Fibroblast of lung (primary cell): ENCODE results near the gene ICAM2. TPM values are rescaled to one million over a fixed set of nuclear protein-coding genes. Genes with fewer than 3 reads are reported as not detected.

Experiments
- DNase-seq, 2 donors: peaks; one replicate each; pipeline versions ENCODE4 v3.0.0 to v3.0.0-alpha.2; 2010; ENCODE audit warnings: low read depth in 2 of 2
- H2AFZ ChIP-seq: 2 replicates; pipeline ENCODE4 v1.5.1; 2012; ENCODE audit warnings: low read length, control low read depth, inconsistent platforms
- H3K27ac ChIP-seq: 2 replicates; pipeline ENCODE4 v1.5.1; 2011; ENCODE audit warnings: low read length, control low read depth; ENCODE audit not compliant: insufficient read depth
- H3K27me3 ChIP-seq: 2 replicates; pipeline ENCODE4 v1.5.1; 2011; ENCODE audit warnings: mild to moderate bottlenecking, low read length; ENCODE audit not compliant: control insufficient read depth, insufficient read depth
- H3K36me3 ChIP-seq: 2 replicates; pipeline ENCODE4 v1.5.1; 2011; ENCODE audit warnings: low read length; ENCODE audit not compliant: control insufficient read depth, insufficient read depth
- H3K4me1 ChIP-seq: 2 replicates; pipeline ENCODE4 v1.5.1; 2011; ENCODE audit warnings: low read length; ENCODE audit not compliant: control insufficient read depth, insufficient read depth; ENCODE audit errors: extremely low read depth
- H3K4me2 ChIP-seq: 2 replicates; pipeline ENCODE4 v1.5.1; 2011; ENCODE audit warnings: low read length, control low read depth; ENCODE audit not compliant: insufficient read depth; ENCODE audit errors: extremely low read depth
- H3K4me3 ChIP-seq, 4 experiments: fragments of 200-600 bp in 1 of 4; sonication (generic) in 1 of 4; replicated peaks in 1 of 4; 2 replicates each; pipeline ENCODE4 v1.5.1; 2011 to 2016; ENCODE audit warnings: low read length in 4 of 4, low read depth in 3 of 4, mild to moderate bottlenecking in 3 of 4, control low read depth in 2 of 4, inconsistent platforms in 1 of 4, mixed read lengths in 1 of 4; ENCODE audit not compliant: insufficient read depth in 1 of 4; ENCODE audit errors: control extremely low read depth in 1 of 4
- H3K79me2 ChIP-seq: 2 replicates; pipeline ENCODE4 v1.5.1; 2012; ENCODE audit warnings: mild to moderate bottlenecking, low read length, inconsistent platforms; ENCODE audit not compliant: control insufficient read depth, insufficient read depth
- H3K9ac ChIP-seq: 2 replicates; pipeline ENCODE4 v1.5.1; 2011; ENCODE audit warnings: mild to moderate bottlenecking, low read length, control low read depth; ENCODE audit not compliant: insufficient read depth
- H3K9me3 ChIP-seq: 2 replicates; pipeline ENCODE4 v1.5.1; 2012; ENCODE audit warnings: low read depth, low read length; ENCODE audit not compliant: control insufficient read depth, insufficient read depth
- H4K20me1 ChIP-seq: 2 replicates; pipeline ENCODE4 v1.5.1; 2011; ENCODE audit warnings: low read length; ENCODE audit not compliant: control insufficient read depth, insufficient read depth; ENCODE audit errors: extremely low read depth
- EZH2 ChIP-seq: IDR thresholded peaks from 2 replicates; pipeline ENCODE4 v1.5.1; 2012; ENCODE audit warnings: low read length, control low read depth, mild to moderate bottlenecking; ENCODE audit errors: missing control alignments
- polyA plus RNA-seq, 2 donors: library from polyadenylated mRNA; depleted of rRNA in 1 of 2; stranded (reverse) in 1 of 2; unstranded in 1 of 2; fragments of >200 nt; gene quantifications; 2 replicates each; pipeline ENCODE4 v1.2.1, GENCODE V29; 2011 to 2012; ENCODE audit warnings: missing spikeins in 1 of 2
- total RNA-seq: library from RNA; depleted of rRNA; stranded (reverse); fragments of >200 nt; gene quantifications from 2 replicates; pipeline ENCODE4 v1.2.1, GENCODE V29; 2014
- TF ChIP-seq, protein P1 (sequence below), 2 donors: IDR thresholded peaks in 1 of 2; conservative IDR thresholded peaks in 1 of 2; 1 replicate in 1 of 2; 2 replicates in 1 of 2; pipeline ENCODE4 v1.5.1; 2011 to 2012; ENCODE audit warnings: low read length in 2 of 2, control low read depth in 1 of 2, inconsistent platforms in 1 of 2, low read depth in 1 of 2, mild to moderate bottlenecking in 1 of 2

The ICAM2 gene
- total and polyA plus RNA-seq, 2 donors (not counting 1 experiment from before 2014, with no cell fraction given), result 1.1 to 3.5 TPM

DNA sequence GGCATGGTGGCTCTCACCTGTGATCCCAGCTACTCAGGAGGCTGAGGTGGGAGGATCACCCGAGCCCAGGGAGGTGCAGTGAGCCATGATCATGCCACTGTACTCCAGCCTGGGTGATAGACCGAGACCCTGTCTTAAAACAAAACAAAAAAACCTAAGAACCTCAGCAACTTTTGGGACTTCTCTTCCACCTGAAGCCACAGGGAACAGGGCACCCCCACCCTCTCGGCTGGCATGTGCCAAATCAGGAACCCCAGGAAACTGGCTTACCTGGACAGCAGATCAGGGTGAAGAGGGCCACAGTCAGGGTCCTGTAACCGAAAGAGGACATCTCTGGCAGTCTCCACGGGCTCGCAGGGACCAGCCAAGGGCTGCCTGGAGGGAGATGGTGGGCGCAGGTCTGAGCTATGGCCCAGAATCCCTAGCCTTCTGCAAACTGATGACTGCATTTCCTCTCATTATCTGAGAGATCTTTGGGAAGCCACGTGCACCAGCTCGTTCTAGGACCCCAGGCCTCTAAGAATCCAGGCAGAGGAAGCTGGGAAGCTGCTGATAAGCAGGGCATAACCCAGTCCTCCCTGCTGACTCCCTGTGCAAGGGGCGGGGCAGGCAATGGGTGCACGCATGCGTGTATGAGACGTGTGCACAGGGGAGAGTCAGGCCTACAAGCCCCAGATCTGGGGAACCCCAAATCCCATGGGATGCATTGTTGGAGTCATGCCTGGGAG, 13.9 kb downstream of the ICAM2 start:
- H3K9me3 ChIP-seq, result no peaks in the 10 kb centered on the region
- no peak overlapping the region for H3K4me2 ChIP-seq
- H3K36me3 ChIP-seq, result no peaks in the 10 kb centered on the region
- peaks cover 2% of the 10 kb centered on the region for H3K4me1 ChIP-seq
- no peaks in the 10 kb centered on the region for H4K20me1 ChIP-seq
- DNase-seq, result no peak
- no peak overlapping the region for H3K4me3 ChIP-seq
- no peak overlapping the region for H3K9ac ChIP-seq
- TF ChIP-seq, protein P1, sequence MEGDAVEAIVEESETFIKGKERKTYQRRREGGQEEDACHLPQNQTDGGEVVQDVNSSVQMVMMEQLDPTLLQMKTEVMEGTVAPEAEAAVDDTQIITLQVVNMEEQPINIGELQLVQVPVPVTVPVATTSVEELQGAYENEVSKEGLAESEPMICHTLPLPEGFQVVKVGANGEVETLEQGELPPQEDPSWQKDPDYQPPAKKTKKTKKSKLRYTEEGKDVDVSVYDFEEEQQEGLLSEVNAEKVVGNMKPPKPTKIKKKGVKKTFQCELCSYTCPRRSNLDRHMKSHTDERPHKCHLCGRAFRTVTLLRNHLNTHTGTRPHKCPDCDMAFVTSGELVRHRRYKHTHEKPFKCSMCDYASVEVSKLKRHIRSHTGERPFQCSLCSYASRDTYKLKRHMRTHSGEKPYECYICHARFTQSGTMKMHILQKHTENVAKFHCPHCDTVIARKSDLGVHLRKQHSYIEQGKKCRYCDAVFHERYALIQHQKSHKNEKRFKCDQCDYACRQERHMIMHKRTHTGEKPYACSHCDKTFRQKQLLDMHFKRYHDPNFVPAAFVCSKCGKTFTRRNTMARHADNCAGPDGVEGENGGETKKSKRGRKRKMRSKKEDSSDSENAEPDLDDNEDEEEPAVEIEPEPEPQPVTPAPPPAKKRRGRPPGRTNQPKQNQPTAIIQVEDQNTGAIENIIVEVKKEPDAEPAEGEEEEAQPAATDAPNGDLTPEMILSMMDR (conservative IDR thresholded peaks at IDR 0.05 in 1 of 2, IDR thresholded peaks at IDR 0.05 in 1 of 2; ENCODE audit: low read depth in 1 of 2, low read length in 2 of 2), result no peak
- TF ChIP-seq EZH2, result no peak
- no peaks in the 10 kb centered on the region for H3K27me3 ChIP-seq
- H3K27ac ChIP-seq, result no peak overlapping the region
- no peaks in the 10 kb centered on the region for H3K79me2 ChIP-seq
- H2AFZ ChIP-seq, result no peak overlapping the region

DNA sequence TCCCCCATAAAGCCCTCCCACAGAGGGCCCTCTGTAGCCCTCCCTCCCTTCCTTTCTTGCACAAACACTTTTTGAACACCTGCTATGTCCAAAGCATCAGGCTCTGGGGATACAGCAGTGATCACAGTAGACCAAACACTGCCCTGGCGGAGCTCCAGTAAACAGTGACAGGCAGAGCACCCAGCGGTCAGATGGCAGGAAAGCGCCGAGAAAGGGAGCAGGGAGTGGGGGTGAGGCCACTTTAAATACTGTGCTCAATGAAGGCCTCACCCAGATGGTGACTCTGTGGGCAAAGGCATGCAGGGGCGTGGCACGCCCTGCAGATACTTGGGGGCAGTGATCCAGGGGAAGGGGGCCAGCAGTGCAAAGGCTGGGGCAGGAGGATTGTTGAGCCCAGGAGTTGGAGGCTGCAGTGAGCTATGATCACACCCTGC, 14.7 kb downstream of the ICAM2 start:
- Histone ChIP-seq H3K4me3 (no peak overlapping the region), H4K20me1 (no peaks in the 10 kb centered on the region), H3K4me1 (peaks cover 2% of the 10 kb centered on the region), H3K4me2 (no peak overlapping the region), H3K79me2 (no peaks in the 10 kb centered on the region), H2AFZ (no peak overlapping the region), H3K27me3 (no peaks in the 10 kb centered on the region), H3K9me3 (no peaks in the 10 kb centered on the region), H3K27ac (no peak overlapping the region), H3K36me3 (no peaks in the 10 kb centered on the region), H3K9ac (no peak overlapping the region)
- no peak for TF ChIP-seq EZH2
- TF ChIP-seq, protein P1 (conservative IDR thresholded peaks at IDR 0.05 in 1 of 2, IDR thresholded peaks at IDR 0.05 in 1 of 2; ENCODE audit: low read depth in 1 of 2, low read length in 2 of 2), result no peak
- no peak for DNase-seq

DNA sequence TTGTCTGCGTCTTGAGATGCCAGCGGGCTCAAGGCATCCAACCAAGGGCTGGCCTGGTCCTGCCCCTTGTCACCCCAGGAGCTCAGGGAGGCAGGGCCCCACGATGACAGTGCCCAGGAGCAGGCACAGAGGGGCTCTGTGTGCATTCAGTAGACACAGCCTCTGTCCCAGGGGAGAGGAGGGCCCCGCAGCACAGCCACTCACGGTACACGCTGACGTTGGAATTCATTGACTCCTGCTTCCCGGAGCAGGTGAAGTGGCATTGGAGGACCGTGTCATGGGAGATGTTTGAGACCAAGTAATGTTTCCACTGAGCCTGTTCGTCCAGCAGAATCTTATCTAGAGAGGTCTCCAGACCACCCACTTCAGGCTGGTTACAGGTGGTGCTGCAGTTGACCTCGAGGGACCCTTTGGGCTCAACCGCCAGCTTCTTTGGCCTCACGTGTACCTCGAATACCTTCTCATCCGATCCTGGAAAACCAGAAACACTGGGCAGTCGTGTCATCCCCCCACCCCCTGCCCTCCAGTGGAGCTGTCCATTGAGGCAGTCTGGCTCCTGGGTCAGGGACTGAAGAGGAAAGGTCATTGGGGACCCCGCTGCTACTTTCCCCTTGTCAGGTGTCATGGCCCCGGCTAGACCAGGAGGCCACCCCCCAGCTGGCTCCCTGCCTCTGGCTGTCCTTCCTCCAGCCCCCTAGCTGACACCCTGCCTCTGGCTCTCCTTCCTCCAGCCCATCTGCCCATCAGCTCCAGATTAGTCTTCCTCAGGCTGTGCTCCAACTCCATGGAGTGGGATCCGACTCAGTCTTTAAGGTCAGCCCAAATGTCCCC, 15.3 kb downstream of the ICAM2 start:
- DNase-seq, result no peak
- H2AFZ ChIP-seq, result no peak overlapping the region
- no peak for TF ChIP-seq EZH2
- TF ChIP-seq, protein P1 (conservative IDR thresholded peaks at IDR 0.05 in 1 of 2, IDR thresholded peaks at IDR 0.05 in 1 of 2; ENCODE audit: low read depth in 1 of 2, low read length in 2 of 2), result no peak
- no peaks in the 10 kb centered on the region for H3K36me3 ChIP-seq
- no peak overlapping the region for H3K9ac ChIP-seq
- H3K79me2 ChIP-seq, result no peaks in the 10 kb centered on the region
- no peaks in the 10 kb centered on the region for H4K20me1 ChIP-seq
- H3K4me2 ChIP-seq, result no peak overlapping the region
- H3K4me3 ChIP-seq, result no peak overlapping the region
- no peak overlapping the region for H3K27ac ChIP-seq
- no peaks in the 10 kb centered on the region for H3K9me3 ChIP-seq
- peaks cover 2% of the 10 kb centered on the region for H3K4me1 ChIP-seq
- no peaks in the 10 kb centered on the region for H3K27me3 ChIP-seq
